Suppressor macrophage (primary cell): ENCODE data around the gene SPRY4.
"Not testable (repeated sequence)": the region's sequence is repeated elsewhere in the genome, so short reads cannot be mapped to it uniquely, and the experiment has no call there.

Experiments
- DNase-seq, 4 experiments: peaks; one replicate each; pipeline ENCODE4 v3.0.0-alpha.2; 2020 to 2022

Gene SPRY4

DNA sequence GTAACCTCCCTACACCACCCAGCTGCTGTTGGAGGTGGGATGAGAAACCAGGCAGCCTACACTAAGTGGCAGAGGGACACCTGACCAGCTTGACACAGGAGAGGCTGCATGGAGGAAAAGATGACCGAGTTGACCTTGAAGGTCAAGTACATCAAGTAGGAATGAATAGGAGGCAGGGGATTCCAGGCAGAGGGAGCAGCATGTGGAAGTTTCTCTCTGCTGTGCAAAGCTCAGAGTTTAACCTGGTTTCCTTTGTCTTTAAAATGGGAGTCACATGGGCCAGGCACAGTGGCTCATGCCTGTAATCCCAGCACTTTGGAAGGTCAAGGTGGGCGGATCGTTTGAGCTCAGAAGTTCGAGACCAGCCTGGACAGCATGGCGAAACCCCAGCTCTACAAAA lies 32.6 kb downstream of the SPRY4 start:
- DNase-seq = no peak

DNA sequence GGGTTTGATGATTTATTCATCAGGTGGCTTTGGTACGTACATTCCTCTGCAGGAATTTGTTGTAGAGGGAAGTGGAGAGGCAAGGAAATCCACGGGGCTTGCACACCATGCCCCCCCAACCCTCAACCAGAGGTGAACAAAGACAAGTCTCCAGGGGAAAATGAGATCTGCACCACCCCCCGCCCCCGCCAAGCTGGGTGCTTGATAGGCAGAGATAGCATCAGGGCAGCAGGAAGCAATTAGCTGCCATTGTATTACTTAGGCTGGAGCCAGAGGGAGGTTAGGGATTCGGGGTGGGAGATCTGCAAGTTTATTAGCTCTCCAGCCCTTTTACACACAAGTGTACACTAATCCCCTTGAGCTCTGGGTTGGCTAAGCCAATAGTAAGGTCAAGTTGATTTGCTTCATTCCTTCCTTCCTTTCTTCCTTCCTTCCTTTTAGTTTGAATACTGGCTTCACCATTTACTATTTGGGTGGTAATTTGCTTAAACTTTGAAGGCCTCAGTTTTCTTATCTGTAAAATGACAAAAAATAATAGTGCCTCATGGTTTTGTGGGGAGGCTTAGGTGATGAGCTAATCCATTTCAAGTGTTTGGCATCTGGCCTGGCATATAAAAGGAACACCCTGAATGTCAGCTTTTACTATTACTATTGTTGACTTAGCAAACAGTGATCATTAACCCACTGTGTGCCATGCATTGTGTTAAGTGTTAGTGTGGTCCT lies 34.1 kb downstream of the SPRY4 start:
- no peak for DNase-seq

DNA sequence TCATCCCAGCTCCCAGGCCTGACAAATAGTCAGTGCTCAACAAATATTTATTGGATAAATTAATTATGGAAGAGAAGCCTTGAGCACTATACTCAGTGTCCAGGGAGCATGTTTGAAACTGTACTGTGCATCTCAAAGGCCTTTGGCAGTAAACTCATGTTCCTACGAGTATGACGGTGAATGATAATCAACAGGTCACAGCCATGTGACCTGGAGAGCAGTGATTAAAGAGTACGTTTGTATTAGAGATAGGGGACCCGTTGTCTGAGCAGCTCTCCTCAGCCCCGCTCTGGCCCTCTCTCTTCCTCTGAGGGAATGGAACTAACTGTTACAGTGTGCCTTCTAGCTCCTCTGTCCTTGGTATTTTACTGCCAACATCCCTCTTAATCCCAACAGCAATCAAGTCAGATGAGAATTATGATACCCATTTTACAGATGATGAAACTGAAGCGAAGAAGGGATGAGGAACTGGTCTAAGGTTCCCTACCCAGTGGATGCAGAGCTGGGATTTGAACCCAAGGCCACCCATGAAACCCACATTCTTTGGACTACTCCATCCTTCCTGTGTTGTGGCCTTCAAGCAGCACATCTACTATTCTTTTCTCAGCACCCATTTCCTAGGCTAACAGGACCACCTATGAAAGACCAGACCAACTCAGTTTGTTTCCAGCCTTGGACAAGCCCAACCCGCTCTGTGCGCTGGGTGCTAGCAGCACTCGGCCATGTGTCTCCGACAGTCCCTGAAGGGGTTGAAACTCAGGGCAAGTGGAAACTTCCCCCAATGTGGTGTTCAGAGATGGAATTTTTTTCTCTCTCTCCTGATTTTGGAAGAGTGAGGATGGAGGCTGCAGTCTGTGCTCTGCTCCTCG lies 34.9 kb downstream of the SPRY4 start:
- no peak for DNase-seq

DNA sequence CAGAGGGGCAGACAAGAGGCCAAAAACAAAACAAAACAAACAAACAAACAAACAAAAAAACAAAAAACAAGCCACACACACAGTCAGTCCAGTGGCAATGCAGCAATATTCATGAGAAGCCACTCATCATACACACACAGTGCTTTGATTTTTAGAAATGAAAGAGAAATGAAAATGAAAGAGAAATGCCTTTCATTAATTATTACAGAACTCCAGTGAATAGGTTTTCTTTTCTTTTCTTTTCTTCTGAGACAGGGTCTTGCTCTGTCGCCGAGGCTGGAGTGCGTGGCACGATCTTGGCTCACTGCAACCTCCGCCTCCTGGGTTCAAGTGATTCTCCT lies 36.9 kb downstream of the SPRY4 start:
- DNase-seq = no peak

DNA sequence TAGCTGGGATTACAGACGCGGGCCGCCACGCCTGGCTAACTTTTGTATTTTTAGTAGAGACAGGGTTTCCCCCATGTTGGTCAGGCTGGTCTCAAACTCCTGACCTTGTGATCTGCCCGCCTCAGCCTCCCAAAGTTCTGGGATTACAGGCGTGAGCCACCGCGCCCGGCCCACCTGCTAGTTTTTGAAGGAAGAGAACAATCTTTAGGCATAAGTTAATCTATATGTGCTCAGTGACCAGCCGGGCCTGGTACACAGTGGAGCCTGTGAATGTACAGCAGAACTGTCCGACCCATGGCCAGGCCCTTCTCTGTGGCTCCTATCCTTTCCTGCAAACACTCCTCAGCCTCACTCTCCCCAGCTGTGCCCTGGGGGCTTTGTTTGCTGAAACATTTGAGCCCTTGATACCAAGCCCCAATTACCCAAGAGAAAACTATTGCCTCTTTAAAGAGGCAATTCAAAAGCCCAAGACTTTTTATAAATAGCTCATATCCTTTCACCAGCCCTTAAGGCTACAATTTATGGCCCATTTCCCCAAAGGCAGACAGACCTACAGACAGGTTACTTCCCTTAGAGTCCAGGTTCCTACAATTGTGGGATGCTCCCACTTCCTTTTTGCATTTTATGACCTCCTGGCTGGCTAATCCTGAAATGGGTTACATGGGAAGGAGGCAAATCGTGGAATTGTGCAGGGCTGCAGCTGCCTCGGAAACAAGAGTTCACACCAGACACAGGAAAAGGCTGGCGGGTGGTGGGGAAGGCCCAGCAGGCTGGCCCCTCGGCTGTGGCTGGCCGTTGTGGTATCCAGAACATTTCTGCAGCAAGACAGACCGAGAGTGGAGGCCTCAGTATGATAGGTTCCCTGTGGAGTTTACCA lies 37.5 kb downstream of the SPRY4 start:
- DNase-seq = no peak

DNA sequence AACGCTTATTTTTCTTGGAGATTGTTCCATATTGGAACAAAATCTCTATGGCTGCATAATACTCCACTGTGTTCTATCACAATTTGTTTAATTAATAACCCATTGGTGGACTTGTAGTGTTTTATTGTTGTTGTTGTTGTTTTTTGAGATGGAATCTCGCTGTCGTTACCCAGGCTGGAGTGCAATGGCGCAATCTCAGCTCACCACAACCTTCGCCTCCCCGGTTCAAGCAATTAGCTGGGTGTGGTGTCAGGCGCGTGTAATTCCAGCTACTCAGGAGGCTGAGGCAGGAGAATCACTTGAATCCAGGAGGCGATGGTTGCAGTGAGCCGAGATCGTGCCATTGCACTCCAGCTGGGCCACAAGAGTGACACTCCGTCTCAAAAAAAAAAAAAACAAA lies 38.7 kb downstream of the SPRY4 start:
- DNase-seq = no peak

DNA sequence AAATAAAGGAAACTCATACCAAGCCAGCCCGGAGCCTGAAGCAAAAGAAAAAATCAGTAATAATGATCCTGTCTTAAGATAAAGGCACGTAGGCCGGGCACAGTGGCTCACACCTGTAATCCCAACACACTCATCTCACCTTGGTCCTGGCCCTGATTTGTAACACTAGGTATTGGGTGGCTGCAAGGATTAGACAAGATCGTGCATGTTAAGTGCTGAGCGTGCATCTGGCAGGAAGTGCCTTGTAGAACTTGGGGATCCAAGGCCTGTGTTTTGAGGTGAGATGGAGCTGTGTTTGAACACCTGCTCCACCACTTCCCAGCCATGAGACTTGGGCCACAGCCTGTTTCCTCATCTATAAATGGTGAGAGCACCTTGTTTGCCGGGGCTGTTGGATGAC lies 41.5 kb downstream of the SPRY4 start:
- DNase-seq = no peak

DNA sequence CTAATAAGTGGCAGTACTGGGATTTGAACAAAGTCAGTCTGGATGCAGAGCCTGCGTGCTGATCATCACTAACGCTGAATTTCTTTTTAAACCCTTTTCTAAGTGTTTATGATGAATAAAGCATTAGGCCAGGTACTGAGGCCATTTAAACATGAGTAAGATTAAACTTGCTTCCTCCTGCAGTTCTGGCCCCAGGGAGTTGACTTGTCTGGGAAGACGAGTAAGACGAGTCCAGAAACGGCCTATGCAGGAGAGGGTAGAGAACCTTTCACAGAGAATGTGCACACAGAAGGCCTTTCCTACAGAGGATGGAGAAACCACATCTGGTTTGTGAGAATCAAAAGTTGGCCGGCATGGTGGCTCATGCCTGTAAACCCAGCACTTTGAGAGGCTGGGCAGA lies 42.9 kb downstream of the SPRY4 start:
- no peak for DNase-seq

DNA sequence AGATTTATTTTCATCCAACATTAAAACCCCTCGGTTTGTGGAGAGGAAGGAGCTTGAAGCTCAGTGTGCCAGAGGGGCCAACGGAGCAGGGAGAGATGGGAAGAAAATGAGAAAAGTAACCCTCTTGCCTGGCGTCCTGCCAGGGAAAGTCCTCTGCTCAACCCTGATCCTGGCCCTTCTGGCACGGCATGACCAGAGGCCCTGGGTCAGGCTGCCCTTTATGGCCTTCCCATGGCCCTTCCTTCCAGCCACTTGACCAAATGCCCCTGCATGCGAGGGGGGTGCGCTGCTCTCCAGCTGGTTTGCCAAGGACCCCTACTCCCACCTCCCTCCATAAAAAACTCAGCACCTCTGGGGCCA lies 43.8 kb downstream of the SPRY4 start:
- DNase-seq = no peak

DNA sequence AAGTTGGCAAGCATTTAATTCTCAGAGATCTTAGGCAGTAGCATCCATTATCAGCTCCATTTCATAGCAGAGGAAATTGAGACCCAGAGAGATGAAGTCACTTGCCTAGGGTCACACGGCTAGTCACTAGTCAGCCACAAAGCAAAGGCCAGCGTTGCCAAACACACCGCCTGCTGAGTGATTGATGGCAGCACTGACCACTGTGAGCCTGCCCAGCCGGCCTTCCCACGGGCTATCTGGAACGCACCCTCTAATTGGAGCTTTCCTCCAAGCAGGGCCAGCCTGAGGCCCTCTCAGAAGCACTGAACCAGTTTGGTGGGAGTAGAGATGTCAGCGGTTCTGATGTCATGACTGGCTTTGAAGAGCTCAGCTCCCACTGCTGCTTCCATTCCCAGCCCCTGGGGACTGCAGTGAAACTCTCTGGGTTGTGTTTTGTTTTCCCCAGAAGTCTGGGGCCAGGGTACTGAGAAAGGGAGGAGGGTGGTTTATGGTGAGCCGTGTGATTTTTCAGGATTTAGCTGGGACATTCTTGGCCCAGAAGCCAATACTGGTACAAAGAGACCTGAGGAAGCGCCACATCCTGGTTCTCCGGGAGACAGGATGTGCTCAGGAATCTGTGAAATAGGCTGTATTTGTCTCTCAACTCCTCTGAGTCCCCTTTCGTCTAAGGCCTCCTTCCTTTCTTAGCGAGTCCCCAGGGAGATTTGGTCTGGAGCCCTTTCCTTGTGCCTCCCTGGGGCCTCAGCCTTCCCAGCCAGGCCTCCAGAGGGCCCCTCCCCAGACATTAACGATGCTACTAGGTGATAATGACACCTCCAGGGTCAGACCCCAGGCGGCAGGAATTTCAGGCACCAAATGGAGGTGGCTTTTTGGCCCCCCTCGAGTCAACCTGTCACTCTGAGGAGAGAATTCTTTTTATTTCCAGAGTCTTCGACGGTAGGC lies 44.5 kb downstream of the SPRY4 start:
- peak in 3 of 4 experiments; percentile 12 to 33 (median 25) for DNase-seq

DNA sequence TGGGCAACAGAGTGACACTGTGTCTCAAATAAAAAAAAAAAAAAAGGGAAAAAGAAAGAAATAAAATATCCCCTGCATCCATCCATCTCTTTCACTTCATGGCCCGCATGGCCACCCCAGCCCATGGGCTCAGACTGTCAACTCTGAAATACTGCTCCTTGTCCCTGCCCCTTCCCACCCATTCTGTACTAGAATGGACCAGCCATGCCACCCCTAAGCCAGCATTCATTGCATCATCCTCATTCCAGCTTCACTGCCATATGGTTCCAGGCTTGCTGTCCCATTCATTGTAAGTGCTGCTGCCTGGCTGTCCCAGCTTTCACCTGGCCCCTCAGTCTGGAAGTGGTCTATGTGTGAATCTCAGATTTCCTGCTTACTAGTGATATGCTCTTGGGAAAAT lies 46.2 kb downstream of the SPRY4 start:
- no peak for DNase-seq

DNA sequence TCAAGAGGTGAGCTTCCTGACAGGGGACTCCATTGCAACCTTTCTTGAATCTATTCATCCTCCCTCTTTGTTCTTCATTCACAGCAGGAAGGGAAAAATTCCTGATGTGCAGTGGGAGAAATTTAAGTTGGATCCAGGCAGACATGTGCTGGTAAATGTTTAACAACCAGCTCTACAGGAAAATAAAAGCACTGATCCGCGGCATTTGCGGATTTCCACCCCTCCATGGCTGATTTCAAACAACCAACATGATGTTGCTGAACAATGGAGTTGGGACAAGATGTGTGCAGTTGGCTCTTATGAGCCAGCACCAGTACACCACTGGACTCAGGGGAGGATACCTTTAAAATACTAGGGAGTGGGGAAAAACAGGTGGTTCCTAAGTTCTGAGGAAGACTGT lies 47.0 kb downstream of the SPRY4 start:
- DNase-seq = no peak

DNA sequence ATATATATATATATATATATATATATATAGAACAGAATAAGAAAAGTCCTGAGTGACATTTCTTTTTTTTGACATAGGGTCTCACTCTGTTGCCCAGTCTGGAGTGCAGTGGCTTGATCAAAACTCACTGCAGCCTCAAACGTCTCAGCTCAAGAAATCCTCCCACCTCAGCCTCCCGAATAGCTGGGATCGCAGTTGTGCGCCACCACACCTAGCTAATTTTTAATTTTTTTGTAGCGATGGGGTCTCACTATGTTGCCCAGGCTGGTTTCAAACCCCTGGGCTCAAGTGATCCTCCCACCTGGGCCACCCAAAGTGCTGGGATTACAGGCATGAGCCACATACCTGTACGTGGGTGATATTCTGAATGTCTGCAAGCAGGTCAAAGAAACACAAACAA lies 48.3 kb downstream of the SPRY4 start:
- DNase-seq = no peak

DNA sequence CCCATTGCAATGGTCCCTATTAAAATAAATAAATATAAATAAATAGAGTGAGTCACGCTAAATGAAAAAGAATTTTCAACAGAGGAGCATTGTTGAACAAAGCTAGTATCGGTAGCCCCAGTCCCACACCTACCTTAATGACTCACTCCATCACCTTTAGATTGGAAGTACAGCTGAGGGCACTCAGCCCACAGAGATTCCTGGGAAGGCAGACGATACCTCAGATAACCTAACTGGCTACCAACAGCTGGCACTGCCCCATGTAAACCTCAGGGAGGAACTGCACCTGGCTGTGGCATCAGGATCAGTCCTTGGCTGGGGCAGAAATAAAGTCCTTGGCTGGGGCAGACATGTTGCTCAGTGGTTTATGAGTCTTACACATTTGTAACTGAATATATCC lies 49.3 kb downstream of the SPRY4 start:
- no peak for DNase-seq

DNA sequence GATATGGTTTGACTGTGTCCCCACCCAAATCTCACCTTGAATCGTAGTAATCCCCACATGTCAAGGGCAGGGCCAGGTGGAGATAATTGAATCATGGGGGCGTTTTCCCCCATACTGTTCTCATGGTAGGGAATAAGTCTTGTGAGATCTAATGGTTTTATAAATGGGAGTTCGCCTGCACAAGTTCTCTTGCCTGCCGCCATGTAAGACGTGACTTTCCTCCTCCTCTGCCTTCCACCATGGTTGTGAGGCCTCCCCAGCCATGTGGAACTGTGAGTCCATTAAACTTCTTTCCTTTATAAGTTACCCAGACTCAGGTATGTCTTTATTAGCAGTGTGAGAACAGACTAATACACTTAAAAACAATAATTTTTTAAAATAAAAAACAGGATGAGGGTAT lies 52.2 kb downstream of the SPRY4 start:
- DNase-seq = not testable (repeated sequence)

DNA sequence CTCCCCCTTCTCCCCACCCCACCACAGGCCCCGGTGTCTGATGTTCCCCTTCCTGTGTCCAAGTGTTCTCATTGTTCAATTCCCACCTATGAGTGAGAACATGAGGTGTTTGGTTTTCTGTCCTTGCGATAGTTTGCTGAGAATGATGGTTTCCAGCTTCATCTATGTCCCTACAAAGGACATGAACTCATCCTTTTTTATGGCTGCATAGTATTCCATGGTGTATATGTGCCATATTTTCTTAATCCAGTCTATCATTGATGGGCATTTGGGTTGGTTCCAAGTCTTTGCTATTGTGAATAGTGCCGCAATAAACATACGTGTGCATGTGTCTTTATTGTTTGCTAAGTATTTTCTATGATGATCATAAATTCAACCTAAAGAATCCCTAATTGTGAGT lies 60.7 kb downstream of the SPRY4 start:
- not testable (repeated sequence) for DNase-seq

DNA sequence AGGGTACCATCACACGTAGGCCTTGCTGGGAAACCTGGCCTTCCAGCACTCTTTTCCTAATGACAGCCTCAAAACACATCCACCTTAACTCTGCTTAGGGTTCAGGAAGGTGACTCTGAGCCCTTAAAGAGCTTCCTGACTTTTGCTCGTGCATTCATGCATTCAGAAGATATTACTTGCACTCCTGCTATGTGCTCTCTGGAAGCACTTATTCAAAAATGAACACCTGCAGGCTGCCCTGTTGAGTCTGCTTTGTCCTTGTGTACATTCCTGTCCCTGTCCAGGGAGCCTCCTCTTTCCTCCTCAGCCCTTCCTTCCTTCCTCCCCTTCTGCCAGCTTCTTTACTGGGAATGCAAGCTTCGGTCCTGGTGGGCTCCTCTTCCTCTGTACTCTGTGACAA lies 61.5 kb downstream of the SPRY4 start:
- no peak for DNase-seq

DNA sequence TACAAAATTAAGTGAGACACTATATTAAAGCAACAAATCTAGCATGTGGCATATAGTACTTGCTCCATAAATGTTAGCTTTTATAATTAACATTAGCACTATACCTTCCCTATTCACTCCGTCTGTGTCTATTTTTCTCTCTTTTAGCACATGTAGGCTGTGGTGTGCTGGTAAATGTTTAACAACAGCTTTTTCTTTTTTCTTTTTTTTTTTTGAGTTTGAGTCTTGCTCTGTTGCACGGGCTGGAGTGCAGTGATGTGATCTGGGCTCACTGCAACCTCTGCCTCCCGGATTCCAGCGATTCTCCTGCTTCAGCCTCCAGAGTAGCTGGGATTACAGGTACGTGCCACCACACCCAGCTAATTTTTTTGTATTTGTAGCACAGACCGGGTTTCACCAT lies 62.1 kb downstream of the SPRY4 start:
- DNase-seq = no peak
